GM21447 (cell line): ENCODE results near the gene PPARG.
"Not testable (repeated sequence)": the region's sequence is repeated elsewhere in the genome, so short reads cannot be mapped to it uniquely, and the experiment has no call there.

Source experiments
- ATAC-seq: cut with Tn5 transposase; IDR thresholded peaks from one replicate; pipeline ENCODE4 v1.9.1; 2021; ENCODE audit not compliant: unreplicated experiment

PPARG gene

GRCh38 chr3:12456441-12456840 is 167.6 kb downstream of the PPARG start:
- no peak for ATAC-seq

GRCh38 chr3:12457380-12457779 is 168.5 kb downstream of the PPARG start:
- ATAC-seq, result not testable (repeated sequence)

- ATAC-seq, result no peak
These were observed 170.0 kb downstream of the PPARG start for GRCh38 chr3:12458901-12459300.

- ATAC-seq, result no peak
These were observed 171.3 kb downstream of the PPARG start for GRCh38 chr3:12460127-12460526.

GRCh38 chr3:12461097-12461649 is 172.3 kb downstream of the PPARG start:
- no peak for ATAC-seq

- ATAC-seq, result no peak
These were observed 173.5 kb downstream of the PPARG start for GRCh38 chr3:12462159-12462947.

GRCh38 chr3:12463686-12464085 is 174.8 kb downstream of the PPARG start:
- ATAC-seq, result no peak

- ATAC-seq, result no peak
These were observed 175.3 kb downstream of the PPARG start for GRCh38 chr3:12464181-12464580.

GRCh38 chr3:12465151-12465835 is 176.4 kb downstream of the PPARG start:
- ATAC-seq, result no peak

- no peak for ATAC-seq
These were observed 177.0 kb downstream of the PPARG start for GRCh38 chr3:12465836-12466225.

GRCh38 chr3:12467746-12468145 is 178.9 kb downstream of the PPARG start:
- no peak for ATAC-seq

GRCh38 chr3:12468276-12468675 is 179.4 kb downstream of the PPARG start:
- no peak for ATAC-seq

- ATAC-seq, result no peak
These were observed 179.9 kb downstream of the PPARG start for GRCh38 chr3:12468757-12469156.

- not testable (repeated sequence) for ATAC-seq
These were observed 180.4 kb downstream of the PPARG start for GRCh38 chr3:12469222-12469621.

GRCh38 chr3:12470111-12470510 is 181.2 kb downstream of the PPARG start:
- ATAC-seq, result no peak

- ATAC-seq, result no peak
These were observed 181.8 kb downstream of the PPARG start for GRCh38 chr3:12470680-12471079.

- ATAC-seq, result no peak
These were observed 182.4 kb downstream of the PPARG start for GRCh38 chr3:12471241-12471640.

GRCh38 chr3:12472000-12472610 is 183.2 kb downstream of the PPARG start:
- ATAC-seq, result no peak

GRCh38 chr3:12472796-12473195 is 183.9 kb downstream of the PPARG start:
- no peak for ATAC-seq

GRCh38 chr3:12473511-12473910 is 184.6 kb downstream of the PPARG start:
- ATAC-seq, result no peak

GRCh38 chr3:12476238-12476897 is 187.5 kb downstream of the PPARG start:
- no peak for ATAC-seq
